ENCODE measurements around the gene CCL17.
"Not testable (repeated sequence)": the region's sequence is repeated elsewhere in the genome, so short reads cannot be mapped to it uniquely, and the experiment has no call there.

The CCL17 gene

DNA sequence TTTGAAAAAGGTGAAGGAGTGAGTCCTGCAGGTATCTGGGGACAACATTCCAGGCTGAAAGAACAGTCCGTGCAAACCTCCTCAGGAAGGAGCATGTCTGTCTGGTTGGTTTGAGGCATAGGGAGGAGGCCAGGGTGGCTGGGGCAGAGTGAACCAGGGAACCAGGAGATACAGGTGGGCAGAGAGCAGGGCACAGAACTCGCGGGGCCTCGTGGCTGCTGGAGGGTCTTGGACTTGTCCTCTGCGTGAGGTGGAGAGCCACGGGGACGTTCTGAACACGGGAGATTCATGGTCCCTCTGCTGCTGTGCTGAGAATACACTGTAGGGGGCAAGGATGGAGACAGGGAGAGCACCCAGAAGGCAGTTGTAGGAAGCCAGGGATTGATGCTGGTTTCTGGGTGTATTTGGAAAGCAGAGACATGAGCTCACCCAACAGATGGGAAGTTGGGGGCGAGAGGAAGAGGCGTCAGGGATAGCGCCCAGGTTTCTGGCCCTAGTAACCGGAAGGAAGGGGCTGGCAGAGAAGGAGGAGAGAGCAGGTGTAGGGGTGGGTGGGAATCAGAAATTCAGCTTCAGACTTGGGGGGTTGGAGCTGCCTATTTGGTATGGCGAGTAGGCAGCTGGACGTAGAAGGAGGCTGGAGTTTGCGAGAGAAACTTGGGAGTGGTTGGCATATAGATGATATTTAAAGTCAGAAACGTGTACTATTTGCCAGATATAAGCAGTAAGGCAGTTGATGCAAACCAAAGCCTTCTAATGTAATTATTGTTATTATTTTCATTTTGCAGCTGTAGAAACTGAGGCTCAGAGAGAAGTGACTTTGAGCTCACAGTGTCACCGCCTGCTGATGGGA lies at the start of gene CCL17:
Gene CCL17 (plus strand): TSS at position 803 of the 853 bp plus-strand sequence. CDS start 9,166 bp downstream, outside the sequence.
- DNase-seq: no peak

DNA sequence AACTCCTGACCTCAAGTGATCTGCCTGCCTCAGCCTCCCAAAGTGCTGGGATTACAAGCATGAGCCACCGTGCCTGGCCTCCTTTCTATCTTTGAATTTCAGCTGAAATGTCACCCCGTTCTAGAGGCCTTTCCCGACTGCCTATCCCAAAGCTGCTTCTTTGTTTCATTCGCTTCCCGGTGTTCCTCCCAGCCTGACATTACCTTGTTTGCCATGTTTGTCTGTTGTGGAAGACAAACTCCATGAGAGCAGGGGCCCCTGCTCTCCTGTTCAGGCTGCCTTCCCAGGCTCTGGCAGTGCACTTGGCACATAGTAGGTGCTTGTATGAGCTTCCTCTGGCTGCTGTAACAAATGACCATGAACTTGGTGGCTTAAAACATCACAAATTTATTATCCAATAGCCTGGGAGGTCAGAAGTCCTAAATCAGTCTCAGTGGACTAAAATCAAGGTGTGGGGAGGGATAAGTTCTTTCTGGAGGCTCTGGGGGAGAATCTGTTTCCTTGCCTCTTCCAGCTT lies 48.6 kb upstream of the CCL17 start:
- DNase-seq: no peak

DNA sequence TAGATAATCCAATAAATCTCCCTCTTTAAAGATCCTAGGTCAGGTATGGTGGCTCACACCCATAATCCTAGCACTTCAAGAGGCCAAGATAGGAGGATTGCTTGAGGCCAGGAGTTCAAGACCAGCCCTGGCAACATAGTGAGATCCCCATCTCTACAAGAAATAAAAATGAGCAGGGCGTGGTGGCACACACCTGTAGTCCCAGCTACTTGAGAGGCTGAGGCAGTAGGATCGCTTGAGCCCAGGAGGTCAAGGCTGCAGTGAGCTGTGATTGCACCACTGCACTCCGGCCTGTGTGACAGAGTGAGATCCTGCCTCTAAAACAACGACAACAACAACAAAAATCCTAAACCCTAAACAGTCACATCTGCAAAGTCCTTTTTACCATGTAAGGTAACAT lies 48.0 kb upstream of the CCL17 start:
- no peak for DNase-seq

DNA sequence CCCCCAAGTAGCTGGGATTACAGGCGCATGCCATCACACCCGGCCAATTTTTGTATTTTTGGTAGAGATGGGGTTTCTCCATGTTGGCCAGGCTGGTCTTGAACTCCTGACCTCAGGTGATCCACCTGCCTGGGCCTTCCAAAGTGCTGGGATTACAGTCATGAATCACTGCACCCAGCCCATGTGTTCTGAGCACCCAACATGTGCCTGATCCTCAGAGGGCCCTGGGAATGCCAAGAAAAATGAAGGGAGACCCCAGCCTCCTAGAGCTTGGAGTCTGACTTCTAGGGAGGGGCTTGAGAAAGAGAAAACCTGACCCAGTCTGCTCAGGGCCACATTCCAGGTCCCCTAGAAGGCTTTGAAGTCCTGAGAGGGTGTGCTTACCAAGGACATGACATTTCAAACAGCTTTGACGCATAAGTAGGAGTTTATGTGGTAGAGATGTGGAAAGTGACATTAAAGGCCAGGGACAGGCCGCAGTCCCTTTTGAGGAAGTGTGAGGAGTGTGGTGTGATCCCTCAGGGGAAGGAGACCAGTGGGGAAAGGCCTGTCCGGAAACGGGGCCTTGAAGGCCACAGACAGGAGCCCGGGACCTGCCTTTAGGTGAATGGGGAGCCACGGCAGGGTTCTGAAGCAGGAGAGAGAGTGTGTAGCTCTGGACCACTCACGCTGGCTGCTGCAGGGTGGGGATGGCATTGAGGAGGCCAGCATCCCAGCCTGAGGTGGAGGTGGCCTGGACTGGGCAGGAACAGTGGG lies 47.1 kb upstream of the CCL17 start:
- DNase-seq: no peak

DNA sequence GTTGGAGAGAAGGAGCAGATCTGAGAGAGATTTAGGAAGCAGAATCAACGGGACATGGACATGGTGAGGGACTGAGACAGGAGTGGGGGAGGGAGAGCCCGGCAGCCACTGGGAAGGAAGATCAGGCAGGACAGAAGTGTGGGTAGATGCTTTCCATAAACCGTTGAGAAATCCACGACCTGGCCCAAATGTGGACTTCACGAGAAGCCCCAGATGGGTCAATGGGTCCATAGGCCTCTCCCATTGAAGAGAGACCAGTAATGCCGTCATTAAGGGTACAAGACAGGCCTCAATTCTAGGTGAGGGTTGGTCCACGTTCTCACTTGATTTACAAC lies 46.5 kb upstream of the CCL17 start:
- no peak for DNase-seq

DNA sequence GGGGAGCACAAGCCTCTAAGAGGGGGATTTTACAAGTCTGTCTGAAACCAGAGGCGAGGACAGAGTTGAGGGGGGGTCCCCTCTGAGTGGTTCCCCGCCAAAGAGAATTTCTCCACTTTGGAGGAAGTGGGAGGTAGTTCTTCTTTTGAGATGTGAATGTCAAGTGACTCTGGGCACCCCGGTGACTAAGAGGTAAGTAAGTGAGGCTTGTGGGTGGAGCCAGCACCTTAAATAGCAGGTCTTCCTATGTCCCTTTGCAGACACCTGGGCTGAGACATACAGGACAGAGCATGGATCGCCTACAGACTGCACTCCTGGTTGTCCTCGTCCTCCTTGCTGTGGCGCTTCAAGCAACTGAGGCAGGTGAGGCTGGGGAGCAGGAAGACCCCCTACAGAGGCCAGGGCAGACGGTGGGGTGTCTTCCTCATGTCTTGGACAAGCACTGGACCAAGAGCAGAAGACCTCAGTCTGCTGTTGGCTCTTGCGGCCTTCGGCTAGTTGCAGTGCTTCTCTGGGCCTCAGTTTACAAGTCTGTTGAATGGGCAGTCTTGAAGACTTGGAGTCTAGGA lies 46.0 kb upstream of the CCL17 start, which contains the start of gene CCL22:
Gene CCL22 (plus strand): TSS at position 257 of the 569 bp plus-strand sequence. CDS start 34 bp downstream, at position 291.
- no peak for DNase-seq

DNA sequence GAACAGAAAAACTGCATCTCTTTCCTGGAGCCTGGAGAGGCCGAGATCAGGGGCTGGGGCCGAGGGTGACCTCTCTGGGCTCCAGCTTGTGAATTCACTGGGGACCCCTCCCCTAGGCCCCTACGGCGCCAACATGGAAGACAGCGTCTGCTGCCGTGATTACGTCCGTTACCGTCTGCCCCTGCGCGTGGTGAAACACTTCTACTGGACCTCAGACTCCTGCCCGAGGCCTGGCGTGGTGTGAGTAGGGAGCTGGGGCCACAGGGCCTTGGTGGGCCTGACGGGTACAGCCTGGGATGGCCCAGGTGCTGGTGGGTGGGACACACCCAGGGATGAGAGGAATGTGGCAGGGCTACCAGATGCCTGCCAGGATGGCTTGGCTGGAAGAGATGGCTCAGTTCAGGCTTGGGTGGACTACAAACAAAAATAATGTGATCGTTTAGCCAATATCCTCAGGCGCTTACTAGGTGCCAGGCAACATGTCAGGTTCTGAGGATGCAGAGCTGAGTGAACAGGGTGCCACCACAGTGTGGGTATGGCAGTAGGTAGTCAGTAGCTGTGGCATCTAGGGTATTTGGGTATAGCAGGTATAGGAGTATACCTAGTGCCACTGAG lies 44.1 kb upstream of the CCL17 start:
- no peak for DNase-seq

DNA sequence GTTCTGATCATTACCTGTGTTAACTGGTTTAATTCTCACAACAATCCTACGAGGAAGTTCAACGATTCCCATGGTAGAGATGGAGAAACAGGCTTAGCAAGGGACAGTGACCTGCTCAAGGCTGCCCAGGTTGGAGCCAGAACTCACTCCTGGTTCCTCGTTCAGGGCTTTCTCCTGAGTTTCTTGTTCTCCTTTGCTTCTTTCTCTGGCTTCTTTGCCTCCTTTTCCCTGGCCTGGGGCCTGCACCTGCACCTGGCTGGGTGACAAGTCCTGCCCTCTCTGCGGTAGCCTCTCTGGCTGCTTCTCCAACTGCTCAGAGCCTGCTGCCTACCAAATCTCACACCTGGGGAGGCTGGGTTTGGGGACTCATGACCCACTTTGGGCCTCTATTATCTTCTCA lies 43.2 kb upstream of the CCL17 start:
- no peak for DNase-seq

DNA sequence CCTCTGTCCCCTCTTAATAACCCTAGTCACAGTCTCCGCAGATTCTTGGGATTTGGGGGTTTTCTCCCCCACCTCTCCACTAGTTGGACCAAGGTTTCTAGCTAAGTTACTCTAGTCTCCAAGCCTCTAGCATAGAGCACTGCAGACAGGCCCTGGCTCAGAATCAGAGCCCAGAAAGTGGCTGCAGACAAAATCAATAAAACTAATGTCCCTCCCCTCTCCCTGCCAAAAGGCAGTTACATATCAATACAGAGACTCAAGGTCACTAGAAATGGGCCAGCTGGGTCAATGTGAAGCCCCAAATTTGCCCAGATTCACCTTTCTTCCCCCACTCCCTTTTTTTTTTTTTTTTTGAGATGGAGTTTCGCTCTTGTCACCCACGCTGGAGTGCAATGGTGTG lies 40.4 kb upstream of the CCL17 start:
- DNase-seq: no peak

DNA sequence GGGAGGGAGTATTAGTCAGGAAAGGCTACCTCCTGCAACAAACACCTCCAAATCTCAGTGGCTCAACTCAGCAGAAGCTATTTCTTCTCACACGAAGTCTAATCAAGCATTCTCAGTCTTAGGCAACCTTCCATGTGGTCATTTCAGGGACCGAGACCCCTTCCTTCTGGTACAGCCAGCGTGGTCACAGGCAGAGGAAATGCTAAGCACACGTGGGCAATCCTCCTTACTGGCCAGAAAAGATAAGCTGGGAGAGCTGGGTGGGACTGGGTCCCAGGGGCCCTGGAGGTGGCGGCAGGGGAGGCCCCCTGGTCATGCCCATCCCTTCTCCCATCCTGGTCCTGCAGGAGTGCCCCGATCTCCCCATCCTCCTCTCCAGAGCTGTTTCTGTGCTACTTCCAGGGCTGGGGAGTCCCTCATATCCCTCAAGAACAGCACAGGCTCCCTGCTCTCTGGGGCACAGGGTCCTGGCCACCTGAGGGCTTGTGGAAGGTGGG lies 38.0 kb upstream of the CCL17 start:
- DNase-seq: no peak

DNA sequence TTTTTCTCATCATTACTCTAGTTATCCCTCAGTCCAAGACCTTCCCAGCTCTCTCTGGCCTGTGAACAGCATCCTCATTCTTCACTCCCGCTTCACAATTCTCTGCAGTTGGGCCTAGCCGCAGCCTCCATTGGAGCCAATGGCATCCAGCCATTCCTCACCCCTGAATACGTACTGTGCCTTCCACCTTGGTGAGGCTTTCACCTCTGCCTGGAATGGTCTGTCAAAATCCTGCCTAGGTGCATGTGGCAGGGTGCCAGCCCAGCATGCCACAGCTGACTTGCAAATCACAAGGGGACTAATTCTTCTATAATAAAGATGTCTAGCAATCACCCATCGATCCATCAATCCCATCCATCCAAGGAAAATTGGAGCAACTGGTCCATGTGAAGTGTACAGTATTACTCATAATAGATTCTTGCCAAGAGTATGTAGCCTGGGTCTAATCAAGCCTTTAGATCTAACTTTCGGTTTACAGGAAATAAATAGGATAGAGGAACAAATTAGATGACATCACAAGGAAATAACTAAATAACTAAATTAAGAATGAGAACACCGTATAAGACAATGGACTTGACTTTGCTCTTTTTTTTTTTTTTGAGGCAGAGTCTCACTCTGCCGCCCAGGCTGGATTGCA lies 37.3 kb upstream of the CCL17 start:
- no peak for DNase-seq

DNA sequence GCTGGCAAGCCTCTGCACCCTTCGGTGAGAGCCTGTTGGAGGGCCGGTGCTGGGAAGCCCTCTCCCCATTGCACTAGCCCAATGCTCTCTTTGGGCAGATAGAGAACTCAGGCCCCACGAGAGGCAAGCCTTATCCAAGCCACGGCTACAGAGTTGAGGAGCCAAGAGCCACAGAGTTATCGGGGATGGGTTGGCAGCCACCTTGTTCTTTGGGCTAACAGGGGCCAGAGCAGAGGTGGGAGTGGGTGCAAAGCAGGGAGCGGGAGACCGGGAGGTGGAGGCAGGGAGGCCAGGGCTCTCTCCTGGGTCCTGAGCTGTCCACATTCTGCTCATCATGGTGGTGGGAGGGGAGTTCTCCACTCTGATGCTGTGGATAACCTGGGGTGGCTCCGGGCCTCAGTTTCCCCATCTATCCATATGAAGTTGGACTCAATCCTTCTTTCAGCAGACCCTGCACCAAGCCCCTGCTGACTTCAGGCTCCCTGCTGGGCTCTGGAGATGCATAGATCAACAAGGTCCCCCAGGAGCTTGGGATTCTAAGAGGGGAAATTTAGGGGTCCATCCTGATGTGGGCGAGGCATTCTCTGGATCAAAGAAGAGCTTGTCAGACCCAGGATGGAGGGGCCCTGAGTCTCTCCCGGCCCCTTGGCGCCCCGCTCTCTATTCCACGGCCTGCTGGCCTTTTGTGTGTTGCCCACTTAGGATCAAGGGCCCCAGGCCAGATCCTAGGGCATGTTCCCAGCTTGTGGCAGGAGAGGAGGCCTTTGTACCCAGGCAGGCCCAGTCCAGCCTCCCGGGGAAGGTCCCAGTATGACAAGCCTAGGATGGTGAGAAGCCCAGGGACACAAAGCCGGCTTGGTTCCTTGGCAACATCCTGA lies 32.8 kb upstream of the CCL17 start:
- no peak for DNase-seq

DNA sequence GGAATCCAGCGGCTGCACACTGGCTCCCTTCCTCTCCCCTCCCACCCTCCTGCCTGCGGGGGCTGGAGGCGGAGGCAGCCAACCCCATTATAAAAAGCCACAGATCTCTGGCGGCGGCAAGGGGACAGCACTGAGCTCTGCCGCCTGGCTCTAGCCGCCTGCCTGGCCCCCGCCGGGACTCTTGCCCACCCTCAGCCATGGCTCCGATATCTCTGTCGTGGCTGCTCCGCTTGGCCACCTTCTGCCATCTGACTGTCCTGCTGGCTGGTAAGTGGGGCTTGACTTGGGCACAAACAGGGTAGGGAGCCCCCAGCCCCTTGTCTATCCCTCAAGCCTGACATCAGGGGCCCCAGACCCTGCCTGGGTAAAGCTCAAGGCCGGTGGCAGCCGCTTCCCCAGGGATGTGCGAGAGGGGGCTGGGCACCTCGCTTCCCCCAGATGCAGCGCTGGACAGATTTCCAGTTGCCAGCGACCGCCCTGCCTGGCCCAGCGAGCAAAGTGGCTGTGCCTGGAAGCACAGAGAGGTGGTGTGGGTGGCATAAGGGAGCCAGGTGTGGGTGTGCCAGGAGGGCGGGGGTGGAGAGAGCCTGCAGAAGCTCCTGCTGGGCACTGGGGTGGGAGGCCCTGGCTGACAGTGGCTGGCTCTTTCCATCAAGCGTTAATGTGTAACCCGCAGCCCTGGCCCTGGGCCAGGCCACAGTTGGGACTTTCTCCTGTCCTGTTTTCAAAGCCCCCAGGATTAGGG lies 32.0 kb upstream of the CCL17 start, which contains the start of gene CX3CL1:
Gene CX3CL1 (plus strand): TSS at position 119 of the 745 bp plus-strand sequence. CDS start 79 bp downstream, at position 198.
- no peak for DNase-seq

DNA sequence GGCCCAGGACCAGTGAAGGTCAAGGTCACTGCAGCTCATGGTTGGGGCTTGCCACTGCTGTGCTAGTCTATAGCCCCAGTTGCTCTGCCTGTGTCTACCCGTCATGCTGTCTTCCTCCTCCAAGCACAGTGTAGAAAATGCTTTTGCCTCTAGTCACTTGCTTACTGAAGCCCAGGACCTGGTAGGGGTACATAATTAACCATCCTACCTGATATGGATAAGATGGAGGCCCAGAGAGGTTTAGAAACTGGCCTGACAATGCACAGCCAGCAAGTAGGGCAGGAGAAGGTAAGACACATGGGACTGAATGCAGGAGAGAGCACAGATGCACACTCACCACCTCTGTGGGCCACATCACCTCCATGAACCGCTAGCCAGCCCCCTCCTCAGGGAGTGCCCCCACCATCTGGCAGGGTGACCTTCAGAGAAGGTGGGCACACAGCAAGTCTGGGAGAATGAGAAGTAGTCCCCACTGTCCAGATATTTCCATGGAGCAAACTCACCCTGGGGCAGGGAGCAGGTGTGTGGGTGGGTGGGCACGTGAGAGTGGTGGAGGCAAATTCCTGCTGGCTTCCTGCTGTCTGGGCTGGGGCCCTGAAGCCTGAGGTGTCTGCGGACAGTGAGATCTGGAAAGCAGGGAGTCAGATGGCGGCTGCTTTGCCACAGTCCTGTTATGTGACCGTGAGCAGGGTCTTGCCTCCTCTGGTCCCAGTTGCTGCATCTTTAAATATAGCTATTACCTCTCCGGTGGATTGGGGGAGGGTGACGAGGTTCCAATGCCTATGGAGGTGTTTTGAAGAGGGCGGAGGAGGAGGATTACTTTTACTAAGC lies 31.2 kb upstream of the CCL17 start:
- DNase-seq: no peak

DNA sequence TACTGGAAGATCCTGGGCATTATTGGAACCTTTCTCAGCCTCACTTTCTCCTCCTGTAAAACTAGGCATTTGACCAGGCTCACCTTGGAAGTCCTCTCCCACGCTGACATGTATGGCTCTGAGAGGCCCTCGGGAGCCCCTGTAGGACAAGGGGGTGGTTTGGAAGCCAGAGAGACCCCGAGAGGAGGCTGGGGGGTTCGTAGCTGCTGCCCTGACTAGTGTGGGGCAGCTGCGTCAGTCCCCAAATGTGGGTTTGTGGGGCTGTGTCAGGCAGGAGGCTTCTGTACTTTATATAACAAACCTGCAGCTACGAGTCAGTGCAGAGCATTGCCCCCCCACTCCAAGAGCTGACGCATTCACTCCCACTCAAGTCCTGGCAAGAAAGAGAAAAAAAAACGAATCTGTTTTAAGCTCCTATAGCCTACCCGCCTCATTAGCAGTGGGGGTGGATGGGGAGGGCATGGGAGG lies 30.5 kb upstream of the CCL17 start:
- DNase-seq: no peak

DNA sequence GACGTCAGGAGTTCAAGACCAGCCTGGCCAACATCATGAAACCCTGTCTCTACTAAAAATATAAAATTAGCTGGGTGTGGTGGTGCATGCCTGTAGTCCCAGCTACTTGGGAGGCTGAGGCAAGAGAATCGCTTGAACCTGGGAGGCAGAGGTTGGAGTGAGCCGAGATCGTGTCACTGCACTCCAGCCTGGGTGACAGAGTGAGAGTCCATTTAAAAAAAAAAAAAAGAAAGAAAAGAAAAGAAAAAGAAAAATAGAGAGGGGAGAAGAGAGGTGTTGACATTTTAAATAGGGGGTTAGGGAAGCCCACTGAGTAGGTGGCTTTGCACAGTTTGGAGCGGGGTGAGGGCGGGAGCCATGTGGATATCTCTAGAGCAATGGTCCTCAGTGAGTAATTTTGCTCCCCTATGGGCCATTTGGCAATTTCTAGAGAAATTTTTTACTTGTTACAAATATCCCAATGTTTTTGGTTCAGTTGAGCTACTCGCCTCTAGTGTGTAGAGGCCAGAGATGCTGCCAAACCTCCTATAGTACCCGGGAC lies 29.6 kb upstream of the CCL17 start:
- not testable (repeated sequence) for DNase-seq

DNA sequence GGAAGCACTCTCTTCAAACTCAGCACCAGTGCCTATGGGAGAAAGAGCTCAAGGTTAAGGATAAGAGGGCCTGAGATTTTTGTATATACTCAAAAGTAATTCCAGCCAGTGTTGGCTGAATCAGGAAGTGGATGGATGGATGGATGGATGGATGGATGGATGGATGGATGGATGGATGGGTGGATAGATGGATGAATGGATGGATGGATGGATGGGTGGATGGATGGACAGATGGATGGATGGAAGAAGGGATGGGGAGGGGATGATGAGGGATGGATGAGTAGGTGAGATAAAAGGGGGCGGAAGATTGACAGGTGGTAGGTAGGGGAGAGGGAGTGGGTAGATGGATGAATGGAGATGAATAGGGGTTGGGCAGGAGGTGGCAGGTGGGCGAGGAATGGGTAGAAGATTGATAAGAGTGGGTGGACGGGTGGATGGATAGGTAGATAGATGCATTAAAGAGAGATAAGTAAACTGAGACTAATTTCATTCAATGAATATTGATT lies 28.2 kb upstream of the CCL17 start:
- no peak for DNase-seq

DNA sequence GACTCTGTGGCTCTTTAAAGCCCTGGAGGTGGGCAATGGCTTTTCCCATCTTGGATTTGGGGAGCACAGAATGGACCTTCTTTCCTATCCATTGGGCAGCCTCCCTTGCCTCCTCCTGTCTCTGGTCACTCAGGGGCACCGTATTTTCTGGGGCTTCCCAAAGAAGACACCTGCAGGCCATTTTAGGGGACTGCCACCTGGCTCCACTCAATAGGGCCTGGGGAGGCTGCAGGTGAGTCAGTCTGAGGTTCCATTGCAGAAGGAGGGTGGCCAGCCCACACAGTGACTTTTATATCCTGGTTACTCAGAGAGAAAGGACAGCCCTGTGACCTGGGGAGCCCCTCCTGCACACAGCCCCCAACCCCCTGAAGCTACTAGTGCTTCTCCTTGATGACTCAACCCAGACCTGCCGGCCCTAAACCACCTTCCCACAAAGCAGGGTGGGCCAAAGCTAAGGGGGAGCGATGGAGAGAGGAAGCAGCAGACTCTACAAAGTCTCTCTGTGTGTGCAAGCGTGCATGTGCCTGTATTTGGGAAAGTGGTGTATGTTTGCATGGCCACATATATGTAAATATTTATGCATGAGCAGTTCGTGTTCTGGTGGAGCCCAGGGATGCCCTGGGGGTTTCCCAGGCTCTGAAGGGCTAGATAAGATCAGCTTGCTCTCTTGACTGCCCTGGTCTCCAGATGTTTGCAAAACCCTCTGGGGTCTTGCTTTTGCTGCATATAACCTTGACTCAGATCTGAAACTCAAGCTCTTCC lies 27.3 kb upstream of the CCL17 start:
- DNase-seq: no peak

Measured in NCI-H2081 treated with DMSO at 0.1 percent for 48 hours (cell line).